ENCODE results near the gene GNAS. TPM values are rescaled to one million over a fixed set of nuclear protein-coding genes. Genes with fewer than 3 reads are reported as not detected.

Gene GNAS
- total and polyA plus RNA-seq, 10 donors, result 722 to 854 (median 770) TPM

DNA sequence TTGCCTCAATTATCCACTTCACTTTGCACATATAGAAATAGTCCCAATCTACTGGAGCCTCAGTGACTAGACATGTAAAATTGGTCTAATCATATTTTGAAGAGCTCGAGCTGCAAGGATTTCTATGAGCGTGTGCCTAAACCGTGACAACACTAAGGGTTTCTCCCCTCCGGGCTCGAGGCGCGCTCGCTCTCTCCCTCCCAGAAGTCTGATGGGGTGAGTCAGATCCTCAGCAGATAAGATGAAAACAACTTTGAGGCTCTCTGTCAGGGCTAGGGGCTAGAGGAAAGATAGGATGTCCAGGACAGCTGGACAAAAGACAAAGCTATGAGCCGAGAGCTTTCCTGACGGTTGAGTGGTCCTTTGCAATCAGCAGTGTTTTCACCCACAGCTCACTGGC is 18.6 kb upstream of the GNAS start:
- peaks cover 0 to under 1% (median 0%) of the 10 kb centered on the region in 6 donors for H3K4me1 ChIP-seq
- DNase-seq, result peak; percentile 22
- peaks cover 0 to 50% (median 4%) of the 10 kb centered on the region in 7 donors for H3K27me3 ChIP-seq (replicated peaks in 1 of 7)
- 88 to 94% (median 90%) methylated on average over 10 of the region's 10 CpGs for WGBS, 5 donors
- H3K27ac ChIP-seq, result no peak overlapping the region
- intact Hi-C loops (cut with DNase I; ENCODE audit: low total_unique reads), result no loop called here
- H3K36me3 ChIP-seq, result no peaks in the 10 kb centered on the region
- H3K9me3 ChIP-seq, result no peaks in the 10 kb centered on the region
- TF ChIP-seq, protein P1, sequence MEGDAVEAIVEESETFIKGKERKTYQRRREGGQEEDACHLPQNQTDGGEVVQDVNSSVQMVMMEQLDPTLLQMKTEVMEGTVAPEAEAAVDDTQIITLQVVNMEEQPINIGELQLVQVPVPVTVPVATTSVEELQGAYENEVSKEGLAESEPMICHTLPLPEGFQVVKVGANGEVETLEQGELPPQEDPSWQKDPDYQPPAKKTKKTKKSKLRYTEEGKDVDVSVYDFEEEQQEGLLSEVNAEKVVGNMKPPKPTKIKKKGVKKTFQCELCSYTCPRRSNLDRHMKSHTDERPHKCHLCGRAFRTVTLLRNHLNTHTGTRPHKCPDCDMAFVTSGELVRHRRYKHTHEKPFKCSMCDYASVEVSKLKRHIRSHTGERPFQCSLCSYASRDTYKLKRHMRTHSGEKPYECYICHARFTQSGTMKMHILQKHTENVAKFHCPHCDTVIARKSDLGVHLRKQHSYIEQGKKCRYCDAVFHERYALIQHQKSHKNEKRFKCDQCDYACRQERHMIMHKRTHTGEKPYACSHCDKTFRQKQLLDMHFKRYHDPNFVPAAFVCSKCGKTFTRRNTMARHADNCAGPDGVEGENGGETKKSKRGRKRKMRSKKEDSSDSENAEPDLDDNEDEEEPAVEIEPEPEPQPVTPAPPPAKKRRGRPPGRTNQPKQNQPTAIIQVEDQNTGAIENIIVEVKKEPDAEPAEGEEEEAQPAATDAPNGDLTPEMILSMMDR (IDR thresholded peaks at IDR 0.05 in 8 of 11, conservative IDR thresholded peaks at IDR 0.05 in 3 of 11), result no peak
- TF ChIP-seq POLR2A (IDR thresholded peaks at IDR 0.05), result no peak
- H3K4me3 ChIP-seq, result no peak overlapping the region

DNA sequence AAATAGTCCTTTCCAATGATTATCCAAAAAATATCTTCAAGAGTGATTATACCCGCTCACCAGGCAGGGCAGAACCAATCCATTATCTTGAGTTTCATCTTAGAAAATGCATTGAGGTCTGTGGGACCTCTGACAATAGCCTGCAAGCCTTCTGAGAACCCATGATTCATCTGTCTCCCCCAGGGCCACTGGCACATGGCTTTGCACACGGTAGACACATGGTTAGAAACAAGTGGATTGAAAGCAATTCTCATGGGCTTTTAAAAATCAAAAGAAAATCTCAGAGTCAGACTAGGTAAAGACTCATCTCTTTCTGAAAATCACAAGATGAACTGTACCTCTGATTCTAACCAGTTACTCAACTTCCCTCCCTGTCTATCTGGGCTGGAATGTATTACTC is 17.3 kb upstream of the GNAS start:
- H3K4me3 ChIP-seq, result no peak overlapping the region
- intact Hi-C loops (cut with DNase I; ENCODE audit: low total_unique reads), result no loop called here
- TF ChIP-seq POLR2AphosphoS5 (IDR thresholded peaks at IDR 0.05), result no peak
- TF ChIP-seq, protein P1 (IDR thresholded peaks at IDR 0.05 in 8 of 11, conservative IDR thresholded peaks at IDR 0.05 in 3 of 11), result no peak
- no peak for TF ChIP-seq POLR2A (IDR thresholded peaks at IDR 0.05)
- H3K36me3 ChIP-seq, result no peaks in the 10 kb centered on the region
- WGBS, 5 donors, result 69 to 92% (median 74%) methylated on average over 2 of the region's 2 CpGs
- H3K27me3 ChIP-seq (replicated peaks in 1 of 7), result peaks cover 0 to 63% (median 17%) of the 10 kb centered on the region in 7 donors
- no peak overlapping the region for H3K27ac ChIP-seq
- H3K4me1 ChIP-seq, result peaks cover 0 to 11% (median 10%) of the 10 kb centered on the region in 6 donors
- no peaks in the 10 kb centered on the region for H3K9me3 ChIP-seq
- DNase-seq, result no peak

DNA sequence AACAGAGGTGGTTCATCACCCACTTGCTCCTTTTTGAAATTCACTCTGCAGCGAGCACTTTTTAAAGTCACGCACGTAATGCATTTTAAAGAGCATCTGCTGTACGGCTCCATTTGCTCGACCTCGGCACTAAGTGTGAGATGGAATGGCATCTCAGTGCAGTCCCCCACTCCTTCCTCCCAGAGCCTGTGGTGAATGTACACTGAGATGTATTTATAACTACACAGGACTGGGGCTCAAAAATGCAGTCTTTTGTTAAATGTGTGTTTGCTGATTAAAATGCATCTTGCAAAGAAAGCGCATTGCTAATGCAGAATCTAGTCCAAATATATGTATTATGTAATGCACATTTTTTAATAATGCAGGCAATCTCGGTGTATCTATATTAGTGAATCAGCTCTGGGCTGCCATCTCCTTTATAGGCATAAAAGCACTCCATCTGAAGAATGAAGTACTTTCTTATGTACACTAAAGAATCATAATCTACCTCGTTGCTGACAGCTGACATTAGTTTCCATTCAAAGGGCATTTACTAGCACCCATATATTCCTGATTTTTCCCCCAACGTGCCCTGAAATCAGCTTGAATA is 15.8 kb upstream of the GNAS start:
- peaks cover 2 to 74% (median 27%) of the 10 kb centered on the region in 7 donors for H3K27me3 ChIP-seq (replicated peaks in 1 of 7)
- H3K36me3 ChIP-seq, result no peaks in the 10 kb centered on the region
- H3K27ac ChIP-seq, result no peak overlapping the region
- WGBS, 5 donors, result 83 to 90% (median 86%) methylated on average over 10 of the region's 10 CpGs
- H3K9me3 ChIP-seq, result no peaks in the 10 kb centered on the region
- no peak for TF ChIP-seq POLR2AphosphoS5 (IDR thresholded peaks at IDR 0.05)
- no peak overlapping the region for H3K4me3 ChIP-seq
- H3K4me1 ChIP-seq, result peaks cover 0 to 14% (median 10%) of the 10 kb centered on the region in 6 donors
- intact Hi-C loops (cut with DNase I; ENCODE audit: low total_unique reads), result no loop called here
- DNase-seq, result no peak

DNA sequence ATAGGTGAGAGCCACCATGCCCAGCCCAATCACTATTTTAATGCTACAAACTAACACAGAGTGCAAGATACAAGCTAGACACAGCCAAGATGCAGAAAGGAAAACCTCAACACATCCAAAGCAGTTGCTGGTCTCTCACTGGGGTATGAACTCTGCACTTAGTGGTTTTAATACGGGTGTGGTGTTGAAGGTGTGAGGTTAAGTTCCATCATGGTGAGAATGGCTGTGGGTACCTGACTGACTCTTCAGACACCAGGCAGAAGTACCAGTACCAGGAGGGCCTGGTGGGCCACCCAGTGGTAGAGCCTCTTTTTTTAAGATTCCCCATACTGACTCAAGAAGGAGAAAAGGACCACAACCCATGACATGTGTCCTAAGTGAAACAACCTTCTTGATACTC is 14.8 kb upstream of the GNAS start:
- no peak for TF ChIP-seq POLR2AphosphoS5 (IDR thresholded peaks at IDR 0.05)
- TF ChIP-seq POLR2A (IDR thresholded peaks at IDR 0.05), result no peak
- TF ChIP-seq, protein P1 (IDR thresholded peaks at IDR 0.05 in 8 of 11, conservative IDR thresholded peaks at IDR 0.05 in 3 of 11), result no peak
- H3K36me3 ChIP-seq, result no peaks in the 10 kb centered on the region
- 66 to 92% (median 86%) methylated on average over 1 of the region's 1 CpG for WGBS, 5 donors
- intact Hi-C loops (cut with DNase I; ENCODE audit: low total_unique reads), result no loop called here
- H3K27ac ChIP-seq, result no peak overlapping the region
- peaks cover 2 to 82% (median 34%) of the 10 kb centered on the region in 7 donors for H3K27me3 ChIP-seq (replicated peaks in 1 of 7)
- DNase-seq, result no peak
- no peak overlapping the region for H3K4me3 ChIP-seq
- peaks cover 0 to 14% (median 10%) of the 10 kb centered on the region in 6 donors for H3K4me1 ChIP-seq
- H3K9me3 ChIP-seq, result no peaks in the 10 kb centered on the region
